Keratinocyte (primary cell): ENCODE measurements around the gene SF1.

Experiments
- EZH2 ChIP-seq: IDR thresholded peaks from one replicate; pipeline ENCODE4 v1.6.1; 2012; ENCODE audit warnings: inconsistent platforms, mild to moderate bottlenecking, low read length, moderate library complexity
- TF ChIP-seq, protein P1 (sequence below), 3 experiments: IDR thresholded peaks in 1 of 3; conservative IDR thresholded peaks in 1 of 3; optimal IDR thresholded peaks in 1 of 3; 2 replicates in 2 of 3; 3 replicates in 1 of 3; pipeline versions ENCODE3 to v1.5.1; 2011; ENCODE audit warnings: low read length in 3 of 3, mild to moderate bottlenecking in 3 of 3, moderate library complexity in 2 of 3, control low read depth in 1 of 3, inconsistent platforms in 1 of 3; ENCODE audit not compliant: insufficient read depth in 2 of 3; ENCODE audit errors: extremely low read depth in 1 of 3

DNA sequence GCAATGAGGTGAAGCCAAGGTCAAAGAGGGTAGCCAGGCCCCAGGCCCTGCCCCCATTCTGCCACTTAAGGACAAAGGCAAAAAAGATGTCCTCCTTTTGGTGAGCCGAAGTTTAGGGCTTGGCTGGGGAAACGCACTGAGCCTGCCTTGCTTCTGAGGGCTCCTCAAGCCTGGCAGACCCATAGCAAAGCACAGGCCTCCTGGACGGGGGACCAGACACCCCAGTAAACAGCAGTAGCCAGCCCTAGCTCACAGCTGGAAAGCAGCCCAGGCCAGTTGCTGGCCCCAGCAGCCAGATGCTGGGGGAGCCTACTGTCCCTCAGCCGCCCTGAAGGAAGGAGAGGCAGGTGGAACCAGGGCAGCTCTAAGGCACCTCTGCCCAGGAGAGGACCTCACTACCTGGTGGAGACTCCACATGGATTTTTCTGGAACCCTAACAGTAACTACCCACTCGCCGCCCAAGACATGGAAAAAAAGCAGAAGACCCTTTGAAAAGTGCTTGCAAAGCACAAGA, 14.8 kb downstream of the SF1 start:
- TF ChIP-seq, protein P1, sequence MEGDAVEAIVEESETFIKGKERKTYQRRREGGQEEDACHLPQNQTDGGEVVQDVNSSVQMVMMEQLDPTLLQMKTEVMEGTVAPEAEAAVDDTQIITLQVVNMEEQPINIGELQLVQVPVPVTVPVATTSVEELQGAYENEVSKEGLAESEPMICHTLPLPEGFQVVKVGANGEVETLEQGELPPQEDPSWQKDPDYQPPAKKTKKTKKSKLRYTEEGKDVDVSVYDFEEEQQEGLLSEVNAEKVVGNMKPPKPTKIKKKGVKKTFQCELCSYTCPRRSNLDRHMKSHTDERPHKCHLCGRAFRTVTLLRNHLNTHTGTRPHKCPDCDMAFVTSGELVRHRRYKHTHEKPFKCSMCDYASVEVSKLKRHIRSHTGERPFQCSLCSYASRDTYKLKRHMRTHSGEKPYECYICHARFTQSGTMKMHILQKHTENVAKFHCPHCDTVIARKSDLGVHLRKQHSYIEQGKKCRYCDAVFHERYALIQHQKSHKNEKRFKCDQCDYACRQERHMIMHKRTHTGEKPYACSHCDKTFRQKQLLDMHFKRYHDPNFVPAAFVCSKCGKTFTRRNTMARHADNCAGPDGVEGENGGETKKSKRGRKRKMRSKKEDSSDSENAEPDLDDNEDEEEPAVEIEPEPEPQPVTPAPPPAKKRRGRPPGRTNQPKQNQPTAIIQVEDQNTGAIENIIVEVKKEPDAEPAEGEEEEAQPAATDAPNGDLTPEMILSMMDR (optimal IDR thresholded peaks at IDR 0.05 in 1 of 3, IDR thresholded peaks at IDR 0.05 in 1 of 3, conservative IDR thresholded peaks at IDR 0.05 in 1 of 3; ENCODE audit: extremely low read depth in 1 of 3, insufficient read depth in 2 of 3, low read length in 3 of 3), result no peak
- no peak for TF ChIP-seq EZH2
